Psoas muscle (tissue), 8 donors: ENCODE results near the gene CAMTA1. TPM values are rescaled to one million over a fixed set of nuclear protein-coding genes. Genes with fewer than 3 reads are reported as not detected.

ENCODE experiments used
- ATAC-seq, 4 donors: fragments of 200-7000 bp; cut with Tn5 transposase; one replicate each; pipeline ENCODE4 v1.9.1; 2020; ENCODE audit warnings: moderate library complexity in 3 of 4, mild to moderate bottlenecking in 2 of 4
- DNase-seq, 2 donors: peaks; one replicate each; pipeline ENCODE4 v3.0.0-alpha.2; 2020
- H3K27ac ChIP-seq: fragments of 200-600 bp; one replicate; pipeline ENCODE4 v1.8.0; 2022
- H3K27me3 ChIP-seq, 3 donors: fragments of 200-600 bp in 1 of 3; one replicate each; pipeline versions ENCODE4 v1.6.1 to v1.8.0; 2013 to 2022; ENCODE audit warnings: low read length in 2 of 3, mild to moderate bottlenecking in 2 of 3, moderate library complexity in 1 of 3; ENCODE audit not compliant: insufficient read depth in 3 of 3
- H3K36me3 ChIP-seq, 2 donors: fragments of 200-600 bp in 1 of 2; one replicate each; pipeline versions ENCODE4 v1.6.1 to v1.8.0; 2013 to 2022; ENCODE audit warnings: low read depth in 1 of 2, mild to moderate bottlenecking in 1 of 2, moderate library complexity in 1 of 2; ENCODE audit not compliant: insufficient read depth in 1 of 2
- H3K4me1 ChIP-seq: fragments of 200-600 bp; one replicate; pipeline ENCODE4 v1.8.0; 2022
- H3K4me3 ChIP-seq: fragments of 200-600 bp; one replicate; pipeline ENCODE4 v1.8.0; 2022; ENCODE audit warnings: mild to moderate bottlenecking
- H3K9me3 ChIP-seq: fragments of 200-600 bp; one replicate; pipeline ENCODE4 v1.8.0; 2022
- CTCF ChIP-seq: fragments of 200-600 bp; IDR thresholded peaks from one replicate; pipeline ENCODE4 v1.8.0; 2022; ENCODE audit warnings: antibody characterized with exemption
- WGBS, 3 donors: extraction: QIAGEN DNeasy Blood & Tissue Kit; methylation state at CpG; one replicate each; pipeline versions ENCODE4 v1.1.6 to v1.1.7; 2013; 5-methylcytosine and 5-hydroxymethylcytosine counted together
- intact Hi-C, 2 donors: fragments of 100-400 bp; cut with DNase I; formaldehyde crosslinking; loops; one replicate each; pipeline versions ENCODE4 v1.11.0 to v1.14.2; 2022
- polyA plus RNA-seq, 3 donors: library from polyadenylated mRNA; stranded (reverse); fragments of 200-250 nt; gene quantifications; one replicate each; pipeline ENCODE4 v1.2.3, GENCODE V29; 2013
- total RNA-seq, 4 donors: library from RNA; stranded (reverse); fragmentation: NEBNext Ultra II Directional in 2 of 4; extraction: Animal tissue kit (Norgen Biotek cat#: 25700) in 2 of 4; gene quantifications; one replicate each; pipeline versions ENCODE4 v1.2.1 to v1.2.4, GENCODE V29; 2021 to 2023
- donor health status: healthy with polysubstance abuse.
- donor health status: DM: no; HTN: no; CAD: no; lungs with moderate emphysema.
- donor health status: Bipolar disorder and iron deficiency.
- donor health status: healthy.
- donor health status: DM: yes; HTN: yes; CAD: no.
- donor health status: DM: no; HTN: no; CAD: no.
- donor health status: DM: no; HTN: no; CAD: no.
- donor health status: DM: yes; HTN: yes; CAD: no.

The CAMTA1 gene
- total and polyA plus RNA-seq, 7 donors, result 64.6 to 206 (median 76.5) TPM

GRCh38 chr1:7510389-7510931 lies 725.2 kb downstream of the CAMTA1 start:
- no peak for ATAC-seq
- intact Hi-C loops, result no loop called here
- DNase-seq, result no peak
- TF ChIP-seq CTCF, result no peak
- H3K9me3 ChIP-seq, result no peaks in the 10 kb centered on the region
- H3K36me3 ChIP-seq, result no peaks in the 10 kb centered on the region
- 90% methylated on average over 7 of the region's 7 CpGs; no CpG with 5 or more reads in 1 of the 3 donors for WGBS, 3 donors
- no peak overlapping the region for H3K4me3 ChIP-seq
- H3K27ac ChIP-seq, result no peak overlapping the region
- no peaks in the 10 kb centered on the region for H3K4me1 ChIP-seq
- no peaks in the 10 kb centered on the region for H3K27me3 ChIP-seq

GRCh38 chr1:7511381-7511780 lies 726.1 kb downstream of the CAMTA1 start:
- Histone ChIP-seq H3K9me3 (no peaks in the 10 kb centered on the region), H3K4me1 (no peaks in the 10 kb centered on the region), H3K27ac (no peak overlapping the region), H3K27me3 (no peaks in the 10 kb centered on the region), H3K4me3 (no peak overlapping the region), H3K36me3 (no peaks in the 10 kb centered on the region)
- no peak for TF ChIP-seq CTCF
- DNase-seq (peak in 1 of 2 donors; percentile 30), ATAC-seq (no peak)
- intact Hi-C loops, result no loop called here
- 21 to 30% (median 23%) methylated on average over 2 of the region's 2 CpGs for WGBS, 3 donors

GRCh38 chr1:7513081-7513480 lies 727.8 kb downstream of the CAMTA1 start:
- no peak for ATAC-seq
- intact Hi-C loops, result no loop called here
- DNase-seq, result peak in 1 of 2 donors; percentile 12

GRCh38 chr1:7515175-7515574 lies 729.9 kb downstream of the CAMTA1 start:
- WGBS, 3 donors, result 76 to 85% (median 79%) methylated on average over 5 of the region's 5 CpGs
- H3K4me3 ChIP-seq, result no peak overlapping the region
- peak in 1 of 2 donors; percentile 26 for DNase-seq
- no peak overlapping the region for H3K27ac ChIP-seq
- no peaks in the 10 kb centered on the region for H3K36me3 ChIP-seq
- intact Hi-C loops, result no loop called here
- TF ChIP-seq CTCF, result no peak
- ATAC-seq, result no peak
- no peaks in the 10 kb centered on the region for H3K27me3 ChIP-seq
- H3K4me1 ChIP-seq, result peaks cover 9% of the 10 kb centered on the region
- no peaks in the 10 kb centered on the region for H3K9me3 ChIP-seq

More at GRCh38 chr1:7513081-7513480, 727.8 kb downstream of the CAMTA1 start:
- no peaks in the 10 kb centered on the region for H3K27me3 ChIP-seq
- no peak overlapping the region for H3K4me3 ChIP-seq
- no peak overlapping the region for H3K27ac ChIP-seq
- no peak for TF ChIP-seq CTCF
- WGBS, 3 donors, result 84 to 92% (median 86%) methylated on average over 10 of the region's 10 CpGs
- no peaks in the 10 kb centered on the region for H3K36me3 ChIP-seq
- no peaks in the 10 kb centered on the region for H3K9me3 ChIP-seq
- peaks cover 5% of the 10 kb centered on the region for H3K4me1 ChIP-seq

GRCh38 chr1:7515904-7516303 lies 730.6 kb downstream of the CAMTA1 start:
- WGBS, 3 donors, result 73 to 88% (median 78%) methylated on average over 8 of the region's 8 CpGs
- Histone ChIP-seq H3K27me3 (no peaks in the 10 kb centered on the region), H3K9me3 (no peaks in the 10 kb centered on the region), H3K4me3 (no peak overlapping the region), H3K4me1 (peaks cover 9% of the 10 kb centered on the region), H3K36me3 (no peaks in the 10 kb centered on the region), H3K27ac (no peak overlapping the region)
- no peak for TF ChIP-seq CTCF
- DNase-seq (peak in 1 of 2 donors; percentile 42), ATAC-seq (no peak)
- intact Hi-C loops, result no loop called here
